ENCODE results near the gene UGT2B10. TPM values are rescaled to one million over a fixed set of nuclear protein-coding genes. Genes with fewer than 3 reads are reported as not detected.
"Not testable (repeated sequence)": the region's sequence is repeated elsewhere in the genome, so short reads cannot be mapped to it uniquely, and the experiment has no call there.

The UGT2B10 gene
- polyA plus RNA-seq (2012; ENCODE audit: insufficient read length, low read depth): not detected

GRCh38 chr4:68815617-68816409, at the start of gene UGT2B10:
UGT2B10 (plus strand) TSS chr4:68815994; CDS start chr4:68816020, 26 bp downstream.
- TF ChIP-seq SIN3A (IDR thresholded peaks at IDR 0.05; ENCODE audit: borderline replicate concordance, insufficient read depth, low read length); TAF1 (IDR thresholded peaks at IDR 0.05; ENCODE audit: borderline replicate concordance, insufficient read depth, low read length); REST (IDR thresholded peaks at IDR 0.05; ENCODE audit: insufficient read depth in 1 of 2, low read depth in 2 of 2, low read length in 2 of 2): not testable (repeated sequence)

- TF ChIP-seq FOXP2 (optimal IDR thresholded peaks at IDR 0.05; ENCODE audit: borderline replicate concordance, extremely low read depth, extremely low read length, insufficient read depth) (no peak), TAF1 (IDR thresholded peaks at IDR 0.05; ENCODE audit: borderline replicate concordance, insufficient read depth, low read length) (no peak), SIN3A (IDR thresholded peaks at IDR 0.05; ENCODE audit: borderline replicate concordance, insufficient read depth, low read length) (no peak), POLR2AphosphoS5 (IDR thresholded peaks at IDR 0.05; ENCODE audit: low read depth, low read length) (no peak), REST (IDR thresholded peaks at IDR 0.05; ENCODE audit: insufficient read depth in 1 of 2, low read depth in 2 of 2, low read length in 2 of 2) (no peak)
These were observed 42.1 kb upstream of the UGT2B10 start for GRCh38 chr4:68773699-68774098.

- TF ChIP-seq TAF1 (IDR thresholded peaks at IDR 0.05; ENCODE audit: borderline replicate concordance, insufficient read depth, low read length) (no peak), REST (IDR thresholded peaks at IDR 0.05; ENCODE audit: insufficient read depth in 1 of 2, low read depth in 2 of 2, low read length in 2 of 2) (no peak), POLR2AphosphoS5 (IDR thresholded peaks at IDR 0.05; ENCODE audit: low read depth, low read length) (no peak), SIN3A (IDR thresholded peaks at IDR 0.05; ENCODE audit: borderline replicate concordance, insufficient read depth, low read length) (no peak), FOXP2 (optimal IDR thresholded peaks at IDR 0.05; ENCODE audit: borderline replicate concordance, extremely low read depth, extremely low read length, insufficient read depth) (no peak)
These were observed 35.6 kb upstream of the UGT2B10 start for GRCh38 chr4:68780232-68780631.

GRCh38 chr4:68797048-68797447, 18.7 kb upstream of the UGT2B10 start:
- TF ChIP-seq FOXP2 (optimal IDR thresholded peaks at IDR 0.05; ENCODE audit: borderline replicate concordance, extremely low read depth, extremely low read length, insufficient read depth) (no peak), SIN3A (IDR thresholded peaks at IDR 0.05; ENCODE audit: borderline replicate concordance, insufficient read depth, low read length) (no peak), TAF1 (IDR thresholded peaks at IDR 0.05; ENCODE audit: borderline replicate concordance, insufficient read depth, low read length) (no peak), REST (IDR thresholded peaks at IDR 0.05; ENCODE audit: insufficient read depth in 1 of 2, low read depth in 2 of 2, low read length in 2 of 2) (no peak), POLR2AphosphoS5 (IDR thresholded peaks at IDR 0.05; ENCODE audit: low read depth, low read length) (no peak)

Measured in PFSK-1 (cell line).